T-helper 9 cell (primary cell): ENCODE data around the gene FGA.

ENCODE experiments used
- DNase-seq: peaks from one replicate; pipeline ENCODE4 v3.0.0-alpha.2; 2020
- total RNA-seq, 2 donors: gene quantifications; one replicate each; lab custom pipeline; 2026; lab: John Stamatoyannopoulos, UW

FGA gene
- total RNA-seq: 0 reads per million in 2 donors

DNA sequence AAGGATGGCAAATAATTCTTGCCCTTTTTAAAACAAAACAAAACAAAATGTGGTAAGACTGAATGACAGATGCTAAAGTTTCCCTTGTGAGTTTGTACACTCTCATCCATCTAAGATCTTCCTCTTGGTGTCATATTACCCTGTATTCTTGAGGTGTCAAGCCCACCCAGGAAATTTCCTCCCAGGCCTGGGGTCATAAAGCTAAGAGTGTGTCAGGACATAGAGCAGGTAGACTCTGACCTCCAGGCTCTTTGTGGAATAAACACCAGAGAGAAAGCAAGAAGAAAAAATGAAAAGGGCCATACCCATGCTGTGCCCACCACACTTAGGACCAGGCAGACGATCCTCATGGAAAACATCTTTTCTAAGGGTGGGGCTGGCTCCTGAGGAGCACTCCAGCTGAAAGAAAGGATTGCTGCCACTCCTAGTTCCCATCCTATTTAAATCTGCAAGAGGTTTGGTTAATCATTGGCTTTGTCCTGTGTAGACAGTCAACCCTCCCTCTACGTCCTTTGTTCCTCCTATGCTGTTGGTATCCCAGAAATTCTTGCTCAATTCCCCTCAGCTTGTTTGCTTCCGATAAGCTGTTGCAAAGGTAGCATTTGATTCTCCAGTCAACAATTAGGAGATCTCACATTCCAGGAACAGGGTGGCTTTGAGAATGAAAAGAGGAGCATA lies at the start of gene FGA:
FGA (minus strand) TSS at position 414 of the 678 bp plus-strand sequence; CDS start at position 359, 55 bp downstream.
- DNase-seq: no peak

DNA sequence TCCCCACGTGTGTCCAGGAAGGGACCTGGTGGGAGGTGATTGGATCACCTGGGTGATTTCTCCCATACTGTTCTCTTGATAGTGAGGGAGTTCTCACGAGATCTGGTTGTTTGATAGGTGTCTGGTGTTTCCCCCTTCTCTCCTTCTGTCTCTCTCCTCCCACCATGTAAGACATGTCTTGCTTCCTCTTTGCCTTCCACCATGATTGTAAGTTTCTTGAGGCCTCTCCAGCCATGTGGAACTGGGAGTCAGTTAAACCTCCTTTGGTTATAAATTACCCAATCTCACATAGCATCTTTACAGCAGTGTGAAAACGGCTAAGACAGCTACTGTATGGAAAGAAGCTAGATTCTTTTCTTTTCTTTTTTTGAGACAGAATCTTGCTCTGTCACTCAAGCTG lies 43.5 kb upstream of the FGA start:
- no peak for DNase-seq

DNA sequence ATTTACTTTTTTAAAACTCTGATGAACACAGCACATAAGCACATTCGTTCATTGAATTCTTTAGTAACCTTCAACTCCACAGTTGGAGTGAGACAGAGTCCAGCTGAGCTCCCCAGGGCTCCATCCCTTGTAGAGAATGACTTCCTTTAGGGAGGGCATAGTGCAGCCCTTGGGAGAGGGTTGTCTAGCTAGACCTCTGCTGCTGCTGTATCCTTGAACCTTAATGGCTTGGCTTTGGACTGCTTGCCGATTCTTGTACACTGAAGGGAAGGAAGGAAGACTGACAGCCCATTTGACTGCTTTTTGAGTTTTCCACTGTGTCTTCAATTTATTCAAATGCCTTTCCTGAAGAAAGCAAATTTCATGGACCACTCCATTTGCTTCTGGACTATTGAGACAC lies 41.3 kb upstream of the FGA start:
- DNase-seq: no peak

DNA sequence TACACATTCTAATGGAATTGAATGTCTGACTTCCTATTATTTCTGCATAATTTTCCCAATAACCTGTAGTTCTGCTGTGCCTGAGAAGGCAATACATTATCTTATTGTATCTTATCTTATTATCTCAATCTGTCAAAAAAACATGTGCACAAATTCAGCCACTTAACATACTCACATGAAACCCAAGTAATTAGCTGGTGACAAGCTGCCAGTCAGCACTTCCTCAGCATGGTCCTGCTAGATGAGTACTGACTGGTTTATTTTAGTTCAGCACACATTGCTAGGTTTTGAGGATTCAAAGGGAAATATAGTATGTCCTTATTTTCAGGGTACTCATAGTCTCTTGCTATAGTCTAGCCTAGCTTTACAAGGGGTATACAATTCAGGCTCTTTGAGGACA lies 39.8 kb upstream of the FGA start:
- no peak for DNase-seq

DNA sequence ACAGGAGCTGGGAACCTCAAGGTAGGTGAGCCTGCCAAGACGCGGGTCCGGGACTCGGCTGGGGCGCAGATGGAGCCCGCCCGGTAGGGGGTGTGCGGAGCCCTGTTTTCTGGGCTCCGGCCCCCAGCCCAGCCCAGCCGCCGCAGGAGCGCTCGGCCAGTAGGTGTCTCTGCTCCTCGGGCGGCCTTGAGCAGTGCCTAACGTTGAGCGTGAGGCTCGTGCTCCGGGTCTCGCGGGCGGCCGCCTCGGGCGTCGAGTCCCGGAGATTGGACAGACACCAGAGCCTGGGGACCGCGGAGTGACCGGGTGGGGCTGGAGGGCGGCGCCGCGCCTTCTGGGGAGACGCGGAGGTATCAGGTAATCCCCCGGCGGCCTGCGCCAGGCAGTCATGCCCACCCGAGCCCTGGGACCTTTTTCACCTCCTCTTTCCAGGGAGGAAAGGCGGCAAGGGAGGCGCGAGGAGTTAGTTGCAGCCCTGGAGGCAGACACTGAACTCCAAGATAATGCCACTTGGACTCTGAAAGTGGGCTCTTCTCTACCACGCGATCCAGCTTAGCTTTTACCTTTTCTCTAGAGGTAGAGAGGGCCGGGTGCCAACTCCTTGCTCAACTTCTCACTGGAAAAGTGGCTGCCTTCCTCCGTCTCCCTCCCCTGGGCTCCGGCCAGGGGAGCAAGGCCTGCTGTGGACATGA lies 36.4 kb upstream of the FGA start:
- DNase-seq: no peak

DNA sequence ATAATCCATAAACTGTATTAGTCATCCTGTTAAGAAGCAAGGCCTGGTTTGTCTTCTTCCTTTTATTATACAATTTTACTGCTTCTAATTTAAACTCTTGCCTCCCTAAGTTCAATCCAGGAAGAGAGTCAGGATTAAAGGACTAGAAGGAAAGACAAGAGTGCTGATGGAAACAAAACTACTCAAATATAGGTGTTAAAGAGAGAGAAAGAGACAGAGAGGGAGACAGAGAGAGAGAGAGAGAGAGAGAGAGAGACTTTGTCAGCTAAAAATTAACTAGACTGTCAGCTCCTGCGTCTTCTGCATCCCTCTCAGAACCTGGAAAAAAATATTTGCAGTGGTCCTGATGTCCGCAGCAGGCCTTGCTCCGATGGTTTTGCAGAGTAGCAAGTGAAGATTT lies 35.4 kb upstream of the FGA start:
- DNase-seq: no peak

DNA sequence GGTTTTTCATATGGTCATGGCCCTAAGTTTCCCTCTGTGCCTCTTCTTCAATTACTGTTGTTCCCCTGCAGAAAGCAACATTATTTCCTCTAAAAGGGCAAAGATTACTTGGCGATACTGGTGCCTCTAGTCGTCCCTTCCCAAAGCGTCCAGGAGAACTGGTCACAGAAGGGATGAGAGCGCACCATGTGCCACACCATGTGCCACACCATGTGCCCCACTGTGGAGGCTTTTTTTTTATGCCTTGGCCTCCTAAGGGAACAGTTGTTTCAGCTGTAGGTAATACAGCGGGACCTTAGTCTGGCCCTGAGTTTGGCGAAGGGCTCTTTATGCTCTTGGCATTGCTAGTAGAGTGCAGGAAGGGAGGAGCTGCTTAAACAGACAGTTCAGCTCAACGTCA lies 33.5 kb upstream of the FGA start:
- no peak for DNase-seq

DNA sequence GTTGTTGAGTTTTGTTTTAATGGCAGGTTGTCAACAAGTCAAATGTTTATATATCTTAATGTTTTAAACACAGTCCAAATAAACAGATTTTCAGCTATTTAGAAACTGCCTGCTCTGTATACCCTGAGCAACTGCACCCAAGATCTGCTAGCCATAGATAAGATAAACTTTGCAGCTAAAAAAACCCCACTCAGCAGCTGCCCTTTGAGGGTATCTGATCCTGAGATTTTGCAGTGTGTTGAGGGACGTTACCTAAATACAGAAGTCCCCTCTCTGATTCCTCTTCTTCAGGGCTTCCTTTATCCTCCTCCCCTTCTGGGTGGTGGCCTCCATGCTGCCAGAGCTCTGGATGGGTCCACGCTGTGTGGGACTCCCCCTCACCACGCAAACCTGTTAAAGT lies 32.9 kb upstream of the FGA start:
- no peak for DNase-seq

DNA sequence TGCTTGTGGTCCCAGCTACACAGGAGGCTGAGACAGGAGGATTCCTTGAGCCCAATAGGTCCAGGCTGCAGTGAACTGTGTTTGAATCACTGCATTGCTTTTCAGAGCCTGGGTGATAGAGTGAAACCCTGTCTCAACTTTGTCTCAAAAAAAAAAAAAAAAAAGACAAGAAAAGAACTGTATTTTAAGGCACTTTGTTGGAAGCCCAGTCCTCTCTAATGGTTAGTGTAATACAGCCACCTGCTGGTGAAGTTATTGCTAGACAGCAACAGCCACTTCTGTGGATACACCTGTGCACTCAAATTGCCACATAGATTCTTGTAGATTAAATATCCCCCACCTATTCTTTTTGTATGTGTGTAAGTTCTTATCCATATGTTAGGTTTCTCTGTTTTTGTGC lies 32.1 kb upstream of the FGA start:
- DNase-seq: no peak

DNA sequence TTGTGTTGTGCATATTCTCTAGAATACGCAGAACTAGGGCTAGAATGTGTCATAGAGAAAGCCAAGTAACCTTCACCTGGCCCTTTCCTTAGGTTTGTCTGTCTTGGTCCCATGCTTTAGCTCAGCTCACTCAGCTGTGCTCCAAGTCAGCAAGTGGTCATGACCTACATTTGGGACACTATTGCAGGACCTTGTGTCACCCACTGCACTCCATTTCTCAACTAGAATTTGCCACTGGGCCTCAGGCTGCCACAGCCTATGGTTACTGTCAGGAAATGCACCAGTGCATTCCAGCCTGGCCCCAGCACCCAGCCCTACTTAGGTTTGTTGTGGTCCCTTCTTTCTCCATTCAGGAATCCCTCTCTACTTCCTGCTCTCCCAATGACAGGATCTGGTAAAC lies 29.6 kb upstream of the FGA start:
- no peak for DNase-seq

DNA sequence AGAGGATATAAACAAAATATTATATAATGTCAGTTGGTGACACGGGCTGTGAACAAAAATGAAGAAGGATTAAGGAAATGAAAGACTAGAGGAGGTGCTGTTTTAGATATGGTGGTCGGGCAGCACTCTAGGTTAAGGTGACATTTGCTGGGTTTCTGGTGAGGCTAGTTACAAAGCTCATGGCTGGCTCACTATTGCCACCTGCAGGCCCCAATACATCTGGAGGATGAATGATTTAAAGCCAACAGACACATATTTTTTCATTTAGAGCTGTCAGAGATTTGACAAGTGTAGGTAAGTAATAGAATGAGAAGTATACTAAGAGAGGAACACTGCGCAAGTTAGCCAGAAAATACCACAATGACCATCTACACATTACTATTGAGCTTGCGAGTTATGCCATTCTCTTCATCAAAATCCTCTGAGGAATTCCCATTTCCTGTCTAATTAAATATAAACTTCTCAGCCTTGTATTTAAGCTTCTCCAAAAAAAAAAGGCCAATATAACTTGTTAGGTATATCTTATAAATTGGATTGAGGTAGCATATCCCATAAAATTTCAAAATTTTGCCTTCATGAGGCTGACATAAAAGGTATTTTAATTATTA lies 28.3 kb upstream of the FGA start:
- DNase-seq: peak; percentile 3

DNA sequence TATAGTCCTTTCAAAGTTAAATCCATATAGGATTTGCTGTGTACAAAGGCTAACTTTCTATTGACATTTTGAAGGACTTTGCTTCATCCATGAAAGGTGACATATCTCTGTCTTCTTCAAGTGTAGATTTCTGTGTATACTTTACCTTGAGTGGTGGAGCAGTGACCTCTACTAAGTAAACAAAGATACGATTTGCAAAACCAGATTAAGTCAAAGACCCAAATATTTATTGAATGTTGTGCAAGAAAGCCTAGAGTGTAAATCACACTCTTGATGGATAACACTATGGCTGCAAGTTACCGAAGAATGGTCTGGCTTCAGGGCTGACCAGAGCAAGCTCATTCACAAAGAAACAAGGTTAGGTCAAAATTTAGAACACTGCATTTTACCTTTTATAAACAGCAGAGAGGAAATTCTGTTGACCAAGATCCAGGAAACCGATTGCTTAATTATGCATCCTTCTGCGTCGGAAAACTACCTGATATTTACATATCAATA lies 27.3 kb upstream of the FGA start:
- DNase-seq: no peak

DNA sequence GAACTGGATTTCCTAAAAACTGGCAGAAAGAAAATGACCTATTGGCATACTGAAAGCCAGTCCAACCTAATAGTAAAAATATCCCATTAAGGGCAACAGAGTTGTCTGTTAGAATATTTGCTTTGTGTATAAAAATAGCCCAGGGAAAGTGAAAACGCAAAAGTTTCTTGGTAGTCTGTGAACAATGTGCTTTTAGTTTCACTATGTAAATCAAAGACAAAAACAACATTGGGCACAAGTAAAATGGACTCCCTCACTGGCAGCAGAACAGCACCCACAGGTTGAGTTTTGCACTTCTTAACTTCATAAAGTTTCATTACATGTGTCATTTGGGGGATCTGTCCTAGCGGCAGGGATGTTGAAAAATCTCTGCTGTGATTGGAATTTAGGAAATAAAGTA lies 26.2 kb upstream of the FGA start:
- DNase-seq: no peak

DNA sequence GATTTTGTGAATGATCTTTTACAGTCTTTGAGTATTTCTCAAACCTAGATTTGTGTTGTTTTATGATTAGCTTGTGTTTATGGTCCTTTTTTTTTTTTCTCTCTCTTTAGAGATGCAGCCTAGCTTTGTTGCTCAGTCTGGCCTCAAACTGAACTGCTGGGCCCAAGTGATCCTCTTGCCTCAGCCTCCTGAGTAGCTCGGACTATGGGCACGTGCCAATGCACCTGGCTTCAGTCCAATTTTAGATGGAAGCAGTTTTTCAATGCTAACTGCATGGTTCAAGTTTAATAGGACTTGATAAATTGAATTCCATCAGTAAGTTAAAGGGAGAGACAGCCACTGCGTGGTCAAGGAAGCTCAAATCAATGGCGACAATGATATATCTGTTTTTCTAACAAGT lies 25.7 kb upstream of the FGA start:
- no peak for DNase-seq

DNA sequence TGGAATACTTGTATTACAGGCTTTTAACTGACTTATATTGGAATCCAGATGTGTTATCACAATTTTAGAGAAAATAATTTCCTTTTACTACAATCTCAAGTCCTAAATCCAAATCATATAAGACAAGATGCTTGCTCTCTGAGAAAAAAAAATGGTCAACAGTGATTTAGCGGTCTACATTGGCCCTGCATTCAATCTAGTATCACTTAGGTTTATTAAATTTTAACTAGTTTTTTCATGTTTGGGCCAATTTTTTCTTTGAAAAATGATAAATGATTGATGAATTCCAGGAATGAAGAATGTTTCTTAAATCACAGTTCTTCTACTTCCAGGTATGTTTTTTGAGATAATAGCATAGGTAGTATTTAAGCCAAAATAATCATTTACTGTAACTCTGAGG lies 24.7 kb upstream of the FGA start:
- DNase-seq: no peak

DNA sequence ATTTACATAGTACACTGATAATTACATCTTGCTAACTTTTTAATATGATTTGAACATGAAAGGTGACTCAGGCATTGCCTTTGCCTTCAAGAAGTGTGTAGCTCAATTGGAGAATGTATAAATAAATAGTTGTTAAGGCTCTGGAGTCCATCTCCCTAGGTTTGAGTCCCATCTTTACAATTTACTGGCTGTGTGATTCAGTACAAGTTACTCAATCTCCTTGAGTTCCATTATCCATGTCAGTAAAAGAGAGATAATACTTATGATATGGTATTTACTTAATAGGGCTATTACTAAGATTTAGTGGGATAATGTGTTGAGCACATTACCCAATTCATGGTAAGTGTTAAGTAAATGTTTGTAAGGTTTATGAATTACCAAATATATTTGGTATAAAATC lies 23.8 kb upstream of the FGA start:
- no peak for DNase-seq

DNA sequence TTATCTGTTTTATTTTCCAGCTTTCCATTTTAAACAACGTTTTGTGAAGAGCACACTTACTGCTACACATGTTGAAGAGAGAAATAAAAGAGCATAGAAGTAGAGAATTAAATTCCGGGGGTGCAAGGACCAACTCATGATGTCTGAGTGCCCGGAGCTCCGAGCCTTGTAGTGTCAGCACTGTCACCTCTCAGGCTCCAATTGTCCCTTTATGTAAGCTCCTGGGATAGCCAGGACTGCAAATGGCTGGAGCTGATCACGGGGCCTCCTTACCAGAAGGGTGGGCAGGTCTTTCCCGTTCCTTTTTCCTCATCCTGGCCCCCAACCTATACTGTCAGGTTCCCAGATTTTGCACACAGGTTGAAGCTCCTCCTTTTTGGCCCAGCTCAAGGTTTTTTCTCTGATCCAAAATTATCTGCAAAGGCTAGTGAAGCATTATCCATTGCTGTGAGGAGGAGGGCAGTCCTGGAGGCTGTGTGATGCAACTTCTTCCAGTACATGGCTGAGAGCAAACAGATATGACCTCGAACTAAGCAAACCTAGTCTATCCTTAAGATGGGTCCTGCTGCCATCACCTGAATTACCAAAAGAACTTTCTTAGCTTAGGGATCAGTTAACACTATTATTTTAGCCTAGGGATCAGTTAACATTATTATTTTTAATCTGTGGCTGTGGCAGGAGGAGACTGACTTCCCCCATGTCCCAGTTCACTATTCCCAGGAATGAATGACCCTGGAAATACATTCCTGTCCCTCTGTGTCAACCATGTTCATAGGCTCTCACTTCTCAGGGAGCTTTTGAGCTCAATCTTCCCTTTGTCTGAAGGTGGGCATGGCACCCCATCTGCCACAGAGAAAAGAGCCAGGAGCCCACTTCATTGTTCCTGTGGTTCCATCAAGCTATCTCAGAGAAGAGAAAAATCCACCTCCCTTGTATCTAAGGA lies 22.2 kb upstream of the FGA start, which contains the start of gene FGG:
FGG (minus strand) TSS at position 185 of the 943 bp plus-strand sequence; CDS start at position 138, 47 bp downstream.
- no peak for DNase-seq

DNA sequence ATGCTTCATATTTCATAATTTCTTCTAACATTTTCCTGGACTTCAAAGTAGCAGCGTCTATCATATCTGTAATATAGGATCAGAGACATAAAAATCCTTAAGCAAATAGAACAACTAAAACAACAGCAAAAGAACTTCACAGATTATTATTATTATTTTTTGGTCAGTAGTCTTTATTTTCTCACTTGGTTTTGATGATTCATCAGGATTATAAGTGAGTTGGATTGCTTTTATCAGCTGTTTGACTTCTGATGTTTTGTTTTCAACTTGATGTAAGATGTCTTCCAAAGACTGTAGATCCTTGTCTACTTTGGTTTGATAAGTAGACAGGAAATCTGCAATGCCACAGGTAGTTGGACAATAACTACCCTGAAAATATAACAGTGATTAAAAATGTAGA lies 21.3 kb upstream of the FGA start:
- DNase-seq: no peak

DNA sequence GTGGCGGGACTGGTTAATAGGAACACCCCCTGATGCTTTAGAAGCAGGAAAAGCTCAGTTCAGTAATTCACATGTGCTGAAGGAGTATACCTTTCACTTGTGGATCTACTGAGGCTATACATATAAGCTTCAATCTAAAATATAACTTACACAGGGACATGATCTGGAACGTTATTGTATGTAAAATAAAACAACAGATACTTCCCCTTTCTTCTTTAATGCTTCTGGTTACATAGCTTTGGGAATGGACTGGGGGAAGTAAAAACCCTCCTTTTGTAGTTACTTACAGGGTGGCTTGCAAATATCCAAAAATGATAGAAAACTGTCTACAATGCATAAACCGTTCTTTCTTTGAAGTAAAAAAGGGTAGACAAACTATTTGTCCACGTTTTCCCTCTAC lies 20.0 kb upstream of the FGA start:
- DNase-seq: no peak

DNA sequence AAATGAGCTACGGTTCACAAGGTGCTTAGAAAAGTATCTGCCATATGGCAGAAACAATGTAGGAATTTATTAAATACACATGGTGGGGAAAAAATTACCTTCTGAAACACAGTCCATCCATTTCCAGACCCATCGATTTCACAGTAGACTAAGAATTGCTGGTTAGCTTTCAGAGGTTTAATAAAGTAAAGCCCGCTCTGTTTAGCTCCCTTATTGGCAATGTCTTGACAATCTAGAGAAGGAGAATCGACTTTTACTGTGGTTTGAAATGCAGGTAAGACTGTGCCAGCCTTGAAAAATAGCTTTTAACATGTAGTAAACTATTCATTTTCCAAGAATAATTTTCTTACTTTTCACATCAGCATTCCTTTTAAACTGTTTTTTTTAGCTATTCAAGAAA lies 19.0 kb upstream of the FGA start:
- no peak for DNase-seq

DNA sequence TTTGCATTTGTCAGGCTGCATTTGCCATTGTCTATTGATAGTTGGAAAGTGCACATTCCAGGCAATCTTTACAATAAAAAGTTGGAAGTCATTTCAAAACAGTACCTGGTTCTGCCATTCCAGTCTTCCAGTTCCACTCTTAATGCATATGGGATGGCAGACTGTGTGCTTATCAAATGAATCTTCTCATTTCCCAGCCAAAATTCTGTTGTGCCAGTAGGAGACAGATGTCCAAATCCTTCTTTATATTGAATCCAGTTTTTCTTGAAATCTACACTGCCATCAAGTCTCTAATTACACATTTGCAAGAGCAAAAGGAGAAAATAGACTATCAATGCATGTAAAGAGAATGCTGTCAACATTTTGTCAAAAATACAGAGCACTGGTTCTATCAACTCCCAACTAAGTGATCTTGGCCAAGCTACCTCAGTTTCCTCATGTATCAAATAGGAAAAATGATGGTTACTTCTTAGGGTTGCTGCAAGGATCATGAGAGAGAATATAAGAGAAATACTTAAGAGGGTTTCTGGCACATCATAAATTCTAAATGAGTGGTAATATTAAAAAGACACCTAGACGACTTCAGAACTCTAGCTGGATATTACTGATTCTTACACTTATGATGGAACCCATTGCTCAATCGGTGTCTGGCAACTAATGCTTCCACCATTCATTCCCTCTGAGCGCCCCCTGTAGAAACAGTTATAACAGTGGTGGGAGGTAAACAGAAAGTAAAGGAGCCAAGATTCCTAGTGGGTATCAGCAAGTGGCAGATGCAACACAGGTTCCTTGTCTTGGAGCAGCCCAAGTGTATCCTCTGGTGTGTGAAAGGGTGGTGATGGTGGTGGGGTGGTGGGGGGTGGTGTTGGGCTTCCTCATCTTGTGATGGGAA lies 18.1 kb upstream of the FGA start:
- no peak for DNase-seq
